Chondrocyte (in vitro differentiated cells): ENCODE data around the gene NQO1. TPM values are rescaled to one million over a fixed set of nuclear protein-coding genes. Genes with fewer than 3 reads are reported as not detected.

Experiments used
- DNase-seq: peaks from one replicate; pipeline ENCODE4 v3.0.0; 2021; ENCODE audit warnings: mixed read lengths, low spot score
- H3K27ac Mint-ChIP-seq: one replicate; pipeline ENCODE4 v1.8.0; 2021; ENCODE audit warnings: mild to moderate bottlenecking, moderate library complexity, mixed read lengths; ENCODE audit not compliant: unreplicated experiment
- H3K27me3 Mint-ChIP-seq: 2 replicates; pipeline ENCODE4 v1.8.0; 2021; ENCODE audit warnings: low read depth, mixed read lengths
- H3K36me3 Mint-ChIP-seq: 2 replicates; pipeline ENCODE4 v1.8.0; 2021; ENCODE audit warnings: low read depth, mixed read lengths
- H3K4me1 Mint-ChIP-seq: 2 replicates; pipeline ENCODE4 v1.8.0; 2021; ENCODE audit warnings: low read depth, mild to moderate bottlenecking, mixed read lengths
- H3K4me3 Mint-ChIP-seq: one replicate; pipeline ENCODE4 v1.8.0; 2021; ENCODE audit warnings: mild to moderate bottlenecking, moderate library complexity, mixed read lengths; ENCODE audit not compliant: unreplicated experiment
- H3K9me3 Mint-ChIP-seq: 2 replicates; pipeline ENCODE4 v1.8.0; 2021; ENCODE audit warnings: low read depth, mixed read lengths
- total RNA-seq: library from RNA; stranded (reverse); gene quantifications from 3 replicates; pipeline ENCODE4 v1.2.1, GENCODE V29; 2021
- TF ChIP-seq, protein P1 (sequence below): fragments of 200-600 bp; sonication (generic); IDR thresholded peaks from 2 replicates; pipeline ENCODE4 v1.5.0; 2021; ENCODE audit warnings: antibody characterized with exemption, mild to moderate bottlenecking, moderate library complexity

Gene NQO1
- total RNA-seq, 1 donor from 2014 or later = 64.3 TPM

DNA sequence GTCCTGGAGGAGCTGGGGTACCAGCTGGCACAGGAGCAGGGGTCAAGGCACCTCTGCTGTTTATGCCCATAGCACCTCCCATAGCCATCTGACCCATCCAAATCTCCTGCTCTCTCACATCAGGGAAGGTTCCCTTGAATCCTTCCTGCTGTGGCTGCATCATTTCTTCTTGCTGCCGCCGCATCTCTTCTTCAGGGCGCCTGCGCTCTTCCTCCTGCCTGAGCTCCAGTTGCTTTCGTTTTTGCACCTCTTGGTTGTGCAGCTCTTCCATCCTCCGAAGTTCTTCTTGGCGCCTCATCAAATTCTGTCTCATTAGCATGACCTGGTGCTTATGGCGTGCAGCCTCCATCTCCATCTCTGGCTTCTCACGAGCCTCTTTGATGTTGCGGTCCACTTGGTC lies 30.3 kb upstream of the NQO1 start:
- Mint-ChIP-seq H3K27ac (no peak overlapping the region), H3K9me3 (no peaks in the 10 kb centered on the region), H3K4me3 (no peak overlapping the region), H3K36me3 (peaks cover 8% of the 10 kb centered on the region), H3K4me1 (peaks cover 26% of the 10 kb centered on the region), H3K27me3 (no peaks in the 10 kb centered on the region)
- no peak for DNase-seq
- TF ChIP-seq, protein P1, sequence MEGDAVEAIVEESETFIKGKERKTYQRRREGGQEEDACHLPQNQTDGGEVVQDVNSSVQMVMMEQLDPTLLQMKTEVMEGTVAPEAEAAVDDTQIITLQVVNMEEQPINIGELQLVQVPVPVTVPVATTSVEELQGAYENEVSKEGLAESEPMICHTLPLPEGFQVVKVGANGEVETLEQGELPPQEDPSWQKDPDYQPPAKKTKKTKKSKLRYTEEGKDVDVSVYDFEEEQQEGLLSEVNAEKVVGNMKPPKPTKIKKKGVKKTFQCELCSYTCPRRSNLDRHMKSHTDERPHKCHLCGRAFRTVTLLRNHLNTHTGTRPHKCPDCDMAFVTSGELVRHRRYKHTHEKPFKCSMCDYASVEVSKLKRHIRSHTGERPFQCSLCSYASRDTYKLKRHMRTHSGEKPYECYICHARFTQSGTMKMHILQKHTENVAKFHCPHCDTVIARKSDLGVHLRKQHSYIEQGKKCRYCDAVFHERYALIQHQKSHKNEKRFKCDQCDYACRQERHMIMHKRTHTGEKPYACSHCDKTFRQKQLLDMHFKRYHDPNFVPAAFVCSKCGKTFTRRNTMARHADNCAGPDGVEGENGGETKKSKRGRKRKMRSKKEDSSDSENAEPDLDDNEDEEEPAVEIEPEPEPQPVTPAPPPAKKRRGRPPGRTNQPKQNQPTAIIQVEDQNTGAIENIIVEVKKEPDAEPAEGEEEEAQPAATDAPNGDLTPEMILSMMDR = no peak

DNA sequence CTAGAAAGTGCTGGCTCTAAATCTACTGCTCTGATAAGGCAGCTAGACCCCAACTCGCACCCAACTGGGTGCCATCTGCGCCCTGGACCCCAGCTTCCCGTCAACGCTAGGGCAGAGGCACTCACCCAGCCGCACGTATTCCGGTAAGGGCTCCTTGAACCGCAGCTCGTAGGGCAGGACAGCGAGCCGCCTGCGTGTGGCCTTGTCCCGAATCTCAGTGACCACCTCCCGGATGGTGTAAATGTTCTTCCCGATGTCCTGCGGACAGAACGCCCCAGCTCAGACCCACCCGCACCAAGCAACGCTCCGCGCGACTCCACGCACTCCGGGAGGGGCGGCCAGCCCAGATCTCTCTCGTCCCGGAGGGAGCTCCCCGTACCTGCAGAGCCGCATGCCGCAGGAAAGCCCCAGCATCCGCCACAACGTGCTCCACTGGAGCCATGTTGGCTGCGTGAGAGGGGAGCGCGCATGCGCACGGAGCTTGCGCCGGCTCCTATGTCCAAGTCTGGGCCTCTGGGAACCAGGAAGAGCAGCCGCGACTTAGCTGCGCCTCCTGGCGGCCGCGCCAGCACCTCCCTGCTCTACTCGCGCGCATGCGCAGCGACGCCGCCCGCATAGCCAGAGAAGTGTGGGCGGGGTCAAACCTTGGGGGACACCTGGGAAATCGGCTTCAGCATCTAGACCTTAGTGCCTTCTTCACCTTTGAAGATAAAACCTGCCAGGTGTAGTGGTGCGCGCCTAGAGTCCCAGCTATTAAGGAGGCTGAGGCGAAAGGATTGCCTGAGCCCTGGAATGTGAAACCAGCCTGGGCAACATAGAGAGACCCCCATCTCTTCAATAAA lies 28.3 kb upstream of the NQO1 start, which contains the start of gene NOB1:
NOB1 (minus strand) TSS at position 458 of the 842 bp plus-strand sequence; CDS start at position 442, 16 bp downstream.
- peak within 1 kb of the TSS; percentile 100 for H3K4me3 Mint-ChIP-seq
- no peaks in the 10 kb centered on the region for H3K9me3 Mint-ChIP-seq
- peaks cover 26% of the 10 kb centered on the region for H3K4me1 Mint-ChIP-seq
- peak within 1 kb of the TSS; percentile 96 for H3K27ac Mint-ChIP-seq
- no peaks in the 10 kb centered on the region for H3K27me3 Mint-ChIP-seq
- TF ChIP-seq, protein P1 = peak; percentile 95
- peaks cover 9% of the 10 kb centered on the region for H3K36me3 Mint-ChIP-seq
- DNase-seq = peak; percentile 98

DNA sequence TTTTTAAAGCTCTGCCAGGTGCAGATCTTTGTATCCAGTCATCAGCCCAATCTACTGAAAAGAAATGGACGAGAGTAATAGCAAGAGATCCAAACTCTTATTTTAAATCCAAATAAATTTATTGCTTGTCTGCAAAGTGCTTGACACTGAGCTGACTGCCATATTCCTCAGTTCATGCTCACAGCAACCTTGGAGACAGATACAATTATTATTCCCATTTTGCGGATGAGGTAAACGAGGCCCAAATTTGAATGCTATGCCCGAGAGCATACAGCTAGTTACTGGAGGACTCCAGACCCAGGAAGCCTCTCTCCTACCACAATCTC lies 27.7 kb upstream of the NQO1 start:
- peaks cover 26% of the 10 kb centered on the region for H3K4me1 Mint-ChIP-seq
- DNase-seq = no peak
- peaks cover 12% of the 10 kb centered on the region for H3K36me3 Mint-ChIP-seq
- peak overlapping the region; percentile 96 for H3K27ac Mint-ChIP-seq
- H3K9me3 Mint-ChIP-seq = no peaks in the 10 kb centered on the region
- TF ChIP-seq, protein P1 = no peak
- H3K4me3 Mint-ChIP-seq = peak overlapping the region; percentile 100
- no peaks in the 10 kb centered on the region for H3K27me3 Mint-ChIP-seq

DNA sequence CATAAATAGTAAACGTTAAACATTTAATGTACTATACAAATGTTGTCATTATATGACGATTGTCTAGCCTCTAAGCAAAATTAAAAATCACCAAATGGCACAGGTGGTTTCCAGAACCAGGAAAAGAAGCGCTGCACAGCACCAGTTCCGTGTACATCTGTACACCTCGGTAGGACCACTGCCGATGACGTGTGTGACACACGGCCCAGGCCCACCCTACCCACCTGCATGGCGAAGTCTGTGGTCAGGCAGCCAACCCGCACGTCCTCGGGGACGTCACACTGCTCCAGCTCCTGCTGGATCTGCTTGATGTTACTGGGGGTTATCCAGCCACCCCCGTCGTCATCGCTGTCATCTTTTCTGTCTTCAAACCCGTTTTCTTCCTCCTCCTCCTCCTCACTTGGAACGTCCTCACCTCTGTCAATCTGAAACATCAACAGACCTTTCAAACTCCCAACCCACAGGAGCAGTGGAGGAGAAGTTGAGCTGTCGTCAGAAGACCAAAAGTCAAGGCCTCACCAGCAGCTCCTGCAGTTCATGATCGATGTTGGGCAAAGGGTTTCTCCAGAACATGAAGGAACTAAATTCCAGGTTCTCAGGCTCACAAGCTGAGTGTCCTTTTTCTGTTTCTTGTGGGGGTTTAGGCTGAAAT lies 22.5 kb upstream of the NQO1 start:
- Mint-ChIP-seq H3K4me3 (no peak overlapping the region), H3K9me3 (no peaks in the 10 kb centered on the region), H3K27ac (no peak overlapping the region), H3K36me3 (peaks cover 39% of the 10 kb centered on the region), H3K27me3 (no peaks in the 10 kb centered on the region), H3K4me1 (peaks cover 19% of the 10 kb centered on the region)
- no peak for DNase-seq
- TF ChIP-seq, protein P1 = no peak

DNA sequence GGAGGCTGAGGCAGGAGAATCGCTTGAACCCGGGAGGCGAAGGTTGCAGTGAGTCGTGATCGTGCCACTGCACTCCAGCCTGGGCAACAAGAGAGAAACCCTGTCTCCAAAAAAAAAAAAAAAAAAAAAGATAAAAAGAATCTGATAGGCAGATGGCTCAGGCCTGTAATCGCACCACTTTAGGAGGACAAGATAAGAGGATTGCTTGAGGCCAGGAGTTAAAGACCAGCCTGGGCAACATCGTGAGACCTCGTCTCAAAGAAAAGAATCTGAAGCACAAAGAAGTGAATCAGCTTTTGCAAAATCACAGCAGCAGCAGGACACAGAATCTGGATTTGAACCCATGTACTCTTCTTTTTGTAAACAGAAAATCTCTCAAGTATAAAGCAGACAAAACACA lies 20.8 kb upstream of the NQO1 start:
- Mint-ChIP-seq H3K27me3 (no peaks in the 10 kb centered on the region), H3K27ac (no peak overlapping the region), H3K36me3 (peaks cover 38% of the 10 kb centered on the region), H3K9me3 (no peaks in the 10 kb centered on the region), H3K4me3 (no peak overlapping the region), H3K4me1 (peaks cover 11% of the 10 kb centered on the region)
- no peak for DNase-seq
- TF ChIP-seq, protein P1 = no peak
